Smooth muscle cell (in vitro differentiated cells): ENCODE measurements around the gene CLEC14A. TPM values are rescaled to one million over a fixed set of nuclear protein-coding genes. Genes with fewer than 3 reads are reported as not detected.

ENCODE experiments used
- DNase-seq: peaks from one replicate; lab custom pipeline; 2025; ENCODE audit not compliant: unreplicated experiment; lab: John Stamatoyannopoulos, UW
- H2AFZ ChIP-seq: fragments of 200-600 bp; sonication (generic); 2 replicates; pipeline ENCODE4 v1.6.0; 2016; ENCODE audit warnings: antibody characterized with exemption, low read depth, mild to moderate bottlenecking
- H3F3A ChIP-seq: fragments of 200-600 bp; sonication (generic); 2 replicates; pipeline ENCODE4 v1.6.0; 2017; ENCODE audit warnings: antibody characterized with exemption, low read depth
- H3K27ac ChIP-seq: fragments of 200-600 bp; sonication (generic); 2 replicates; pipeline ENCODE4 v1.5.1; 2016; ENCODE audit warnings: low read depth, mild to moderate bottlenecking
- H3K27me3 ChIP-seq: fragments of 200-600 bp; sonication (generic); 2 replicates; pipeline ENCODE4 v1.6.1; 2016; ENCODE audit warnings: low read depth, mild to moderate bottlenecking
- H3K36me3 ChIP-seq: fragments of 200-600 bp; sonication (generic); 2 replicates; pipeline ENCODE4 v1.5.1; 2016; ENCODE audit warnings: low read depth
- H3K4me1 ChIP-seq: fragments of 200-600 bp; sonication (generic); 2 replicates; pipeline ENCODE4 v1.5.1; 2016; ENCODE audit warnings: low read depth
- H3K4me2 ChIP-seq: fragments of 200-600 bp; sonication (generic); 2 replicates; pipeline ENCODE4 v1.6.0; 2016; ENCODE audit warnings: mild to moderate bottlenecking
- H3K4me3 ChIP-seq: fragments of 200-600 bp; sonication (generic); 2 replicates; pipeline ENCODE4 v1.5.1; 2016; ENCODE audit warnings: mild to moderate bottlenecking
- H3K79me2 ChIP-seq: fragments of 200-600 bp; sonication (generic); 2 replicates; pipeline ENCODE4 v1.6.0; 2016; ENCODE audit warnings: low read depth, mild to moderate bottlenecking
- H3K9ac ChIP-seq: fragments of 200-600 bp; sonication (generic); 2 replicates; pipeline ENCODE4 v1.6.0; 2016; ENCODE audit warnings: low read depth
- H3K9me3 ChIP-seq: fragments of 200-600 bp; sonication (generic); replicated peaks from 2 replicates; pipeline ENCODE4 v1.5.1; 2016; ENCODE audit warnings: low read depth
- H4K20me1 ChIP-seq: fragments of 200-600 bp; sonication (generic); 2 replicates; pipeline ENCODE4 v1.6.0; 2016; ENCODE audit warnings: low read depth
- WGBS: methylation state at CpG from one replicate; pipeline ENCODE4 v1.1.7; 2016; ENCODE audit warnings: low lambda C conversion rate; 5-methylcytosine and 5-hydroxymethylcytosine counted together
- polyA plus RNA-seq: library from polyadenylated mRNA; unstranded; fragments of >200 nt; fragmentation: Nextera tagmentation; extraction: Ambion mirVana; gene quantifications from 2 replicates; pipeline ENCODE4 v1.2.1, GENCODE V29; 2016
- total RNA-seq: library from RNA; depleted of rRNA; stranded (reverse); fragments of >200 nt; gene quantifications from 2 replicates; pipeline ENCODE4 v1.2.3, GENCODE V29; 2014
- TF ChIP-seq, protein P1 (sequence below): fragments of 200-600 bp; sonication (generic); IDR thresholded peaks from 2 replicates; pipeline ENCODE4 v1.5.1; 2017; ENCODE audit warnings: borderline replicate concordance, mild to moderate bottlenecking, antibody characterized with exemption; ENCODE audit not compliant: insufficient read depth, poor library complexity, severe bottlenecking

The CLEC14A gene
- total and polyA plus RNA-seq, 2 experiments from 2014 or later: 12.0 to 23.8 TPM

DNA sequence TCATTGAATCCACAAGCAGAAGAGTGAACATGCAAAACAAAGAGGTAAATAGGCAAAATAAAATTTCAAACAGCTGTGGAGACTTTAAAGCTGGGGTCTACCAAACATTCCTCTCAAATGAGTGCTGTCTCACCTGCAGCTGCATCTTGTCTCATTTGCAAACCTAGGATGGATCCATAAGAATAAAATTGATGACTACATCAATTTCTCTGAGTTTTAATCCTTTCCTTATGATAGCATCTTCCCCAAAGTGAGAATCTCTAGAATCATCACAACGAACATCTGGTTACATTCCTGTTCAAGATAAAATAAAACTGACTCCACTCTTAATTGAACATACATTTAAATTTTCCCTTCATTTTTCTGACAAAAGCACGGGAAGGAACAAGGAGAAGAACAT, 29.9 kb downstream of the CLEC14A start:
- no peak overlapping the region for H3K27ac ChIP-seq
- H3K36me3 ChIP-seq: no peaks in the 10 kb centered on the region
- no peaks in the 10 kb centered on the region for H4K20me1 ChIP-seq
- H3K4me2 ChIP-seq: no peak overlapping the region
- no peaks in the 10 kb centered on the region for H3K9me3 ChIP-seq
- no peak for DNase-seq
- H3K4me1 ChIP-seq: no peaks in the 10 kb centered on the region
- H3K27me3 ChIP-seq: no peaks in the 10 kb centered on the region
- H3K4me3 ChIP-seq: no peak overlapping the region
- TF ChIP-seq, protein P1, sequence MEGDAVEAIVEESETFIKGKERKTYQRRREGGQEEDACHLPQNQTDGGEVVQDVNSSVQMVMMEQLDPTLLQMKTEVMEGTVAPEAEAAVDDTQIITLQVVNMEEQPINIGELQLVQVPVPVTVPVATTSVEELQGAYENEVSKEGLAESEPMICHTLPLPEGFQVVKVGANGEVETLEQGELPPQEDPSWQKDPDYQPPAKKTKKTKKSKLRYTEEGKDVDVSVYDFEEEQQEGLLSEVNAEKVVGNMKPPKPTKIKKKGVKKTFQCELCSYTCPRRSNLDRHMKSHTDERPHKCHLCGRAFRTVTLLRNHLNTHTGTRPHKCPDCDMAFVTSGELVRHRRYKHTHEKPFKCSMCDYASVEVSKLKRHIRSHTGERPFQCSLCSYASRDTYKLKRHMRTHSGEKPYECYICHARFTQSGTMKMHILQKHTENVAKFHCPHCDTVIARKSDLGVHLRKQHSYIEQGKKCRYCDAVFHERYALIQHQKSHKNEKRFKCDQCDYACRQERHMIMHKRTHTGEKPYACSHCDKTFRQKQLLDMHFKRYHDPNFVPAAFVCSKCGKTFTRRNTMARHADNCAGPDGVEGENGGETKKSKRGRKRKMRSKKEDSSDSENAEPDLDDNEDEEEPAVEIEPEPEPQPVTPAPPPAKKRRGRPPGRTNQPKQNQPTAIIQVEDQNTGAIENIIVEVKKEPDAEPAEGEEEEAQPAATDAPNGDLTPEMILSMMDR: no peak
- no peak overlapping the region for H2AFZ ChIP-seq
- no peak overlapping the region for H3K9ac ChIP-seq
- WGBS: 88% methylated on average over 2 of the region's 2 CpGs
- H3F3A ChIP-seq: no peaks in the 10 kb centered on the region
- no peaks in the 10 kb centered on the region for H3K79me2 ChIP-seq

DNA sequence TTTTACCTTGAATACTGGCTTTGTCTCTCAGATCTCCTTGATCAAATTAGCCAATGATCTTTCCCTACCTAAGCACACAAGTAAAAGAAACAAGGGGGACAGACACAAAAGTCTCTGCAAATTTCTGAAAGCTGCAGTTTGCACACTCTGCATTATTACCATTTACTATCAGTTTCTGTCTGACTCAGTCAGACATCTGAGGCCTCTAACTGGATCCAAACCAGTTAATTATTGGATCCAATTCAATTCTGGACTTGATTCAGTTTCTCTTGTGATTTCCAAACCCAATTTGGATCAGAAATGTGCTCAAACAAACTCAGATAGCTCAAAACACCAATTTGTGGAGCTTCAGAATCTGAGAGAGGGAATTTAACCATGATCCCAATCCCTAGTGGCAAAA, 31.6 kb downstream of the CLEC14A start:
- no peak overlapping the region for H3K9ac ChIP-seq
- no peaks in the 10 kb centered on the region for H3K27me3 ChIP-seq
- H3K4me2 ChIP-seq: no peak overlapping the region
- H3K4me1 ChIP-seq: no peaks in the 10 kb centered on the region
- H3K4me3 ChIP-seq: no peak overlapping the region
- H3K27ac ChIP-seq: no peak overlapping the region
- TF ChIP-seq, protein P1: no peak
- H3K36me3 ChIP-seq: no peaks in the 10 kb centered on the region
- no peak for DNase-seq
- H4K20me1 ChIP-seq: no peaks in the 10 kb centered on the region
- H3K9me3 ChIP-seq: no peaks in the 10 kb centered on the region
- no peaks in the 10 kb centered on the region for H3F3A ChIP-seq
- no peaks in the 10 kb centered on the region for H3K79me2 ChIP-seq
- H2AFZ ChIP-seq: no peak overlapping the region

DNA sequence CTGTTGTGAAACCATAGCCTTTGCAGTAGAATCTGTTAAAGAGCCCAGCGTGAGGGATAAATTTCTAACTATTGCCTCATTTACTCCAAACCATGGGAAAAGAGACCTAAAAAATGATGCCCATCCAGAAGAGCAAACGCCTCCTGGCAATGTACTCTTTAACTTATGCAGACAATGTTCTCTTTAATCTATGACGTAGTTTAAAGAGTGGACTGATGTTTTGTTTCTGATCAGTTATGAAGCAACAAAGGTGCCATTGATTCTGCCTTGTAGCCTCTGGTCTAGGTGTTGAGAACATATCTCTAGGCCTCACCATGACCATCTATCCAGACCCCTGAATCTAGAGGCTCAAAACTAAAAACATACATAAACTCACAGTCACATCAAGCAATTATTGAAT, 34.8 kb downstream of the CLEC14A start:
- H3K27me3 ChIP-seq: no peaks in the 10 kb centered on the region
- WGBS: 77% methylated on average over 3 of the region's 3 CpGs
- no peaks in the 10 kb centered on the region for H3K9me3 ChIP-seq
- no peak overlapping the region for H2AFZ ChIP-seq
- no peaks in the 10 kb centered on the region for H3K4me1 ChIP-seq
- no peak overlapping the region for H3K9ac ChIP-seq
- TF ChIP-seq, protein P1: no peak
- H3K4me3 ChIP-seq: no peak overlapping the region
- DNase-seq: no peak
- H3K4me2 ChIP-seq: no peak overlapping the region
- no peaks in the 10 kb centered on the region for H3F3A ChIP-seq
- H4K20me1 ChIP-seq: no peaks in the 10 kb centered on the region
- H3K27ac ChIP-seq: no peak overlapping the region
- H3K36me3 ChIP-seq: no peaks in the 10 kb centered on the region
- no peaks in the 10 kb centered on the region for H3K79me2 ChIP-seq

DNA sequence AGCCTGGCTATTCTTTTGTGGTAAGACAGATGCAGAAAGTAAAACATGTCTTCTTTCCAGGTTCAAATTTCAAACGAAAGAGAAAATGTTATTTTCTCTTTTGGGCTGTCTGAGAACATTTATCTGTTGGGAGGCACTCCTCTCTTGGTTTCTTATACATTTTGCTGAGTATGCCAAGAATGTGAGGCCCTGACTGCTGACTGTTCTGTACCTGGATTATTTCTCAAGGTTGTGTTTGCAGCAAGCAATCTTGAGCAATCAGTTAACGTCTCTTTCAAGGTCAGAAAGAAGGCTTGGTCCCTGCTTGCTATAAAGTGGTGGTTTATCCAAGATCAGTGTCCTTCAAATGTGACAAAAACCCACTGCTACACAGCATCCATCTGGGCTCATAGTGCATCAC, 38.3 kb downstream of the CLEC14A start:
- Histone ChIP-seq H3K36me3 (no peaks in the 10 kb centered on the region), H2AFZ (no peak overlapping the region), H3K9ac (no peak overlapping the region), H4K20me1 (no peaks in the 10 kb centered on the region), H3K9me3 (no peaks in the 10 kb centered on the region), H3K4me3 (no peak overlapping the region), H3K27ac (no peak overlapping the region), H3K4me1 (no peaks in the 10 kb centered on the region), H3F3A (no peaks in the 10 kb centered on the region), H3K27me3 (no peaks in the 10 kb centered on the region), H3K79me2 (no peaks in the 10 kb centered on the region), H3K4me2 (no peak overlapping the region)
- no peak for DNase-seq
- WGBS: 71% methylated on average over 2 of the region's 2 CpGs
- TF ChIP-seq, protein P1: no peak
